GM12878 (cell line): ENCODE data around the gene SHANK1. TPM values are rescaled to one million over a fixed set of nuclear protein-coding genes. Genes with fewer than 3 reads are reported as not detected.

Experiments
- ATAC-seq: fragments of 200-7000 bp; cut with Tn5 transposase; 3 replicates; pipeline ENCODE4 v1.9.1; 2020; ENCODE audit warnings: mild to moderate bottlenecking, moderate library complexity
- BruUV-seq: library from RNA; stranded (reverse); fragments of 400-500 nt; replicated peaks from 2 replicates; lab custom pipeline; 2021; lab: Mats Ljungman, UMichigan
- CTCF ChIA-PET: fragments of 300-600 bp; sonication (Branson Sonifier 250); formaldehyde crosslinking; extraction: SDS; loops from one replicate; lab custom pipeline; 2021; ENCODE audit warnings: inconsistent platforms; lab: Yijun Ruan, JAX
- POLR2A ChIA-PET: fragments of 350-600 bp; formaldehyde crosslinking; extraction: SDS; loops from one replicate; lab custom pipeline; 2021; ENCODE audit warnings: inconsistent platforms; lab: Charles Lee
- RAD21 ChIA-PET: fragments of 300-600 bp; sonication (Branson Sonifier 250); formaldehyde crosslinking; loops from one replicate; lab custom pipeline; 2023; ENCODE audit warnings: antibody characterized with exemption; ENCODE audit not compliant: unreplicated experiment; lab: Charles Lee
- SMC1A ChIA-PET: fragments of 300-600 bp; sonication (Branson Sonifier 250); formaldehyde crosslinking; loops from one replicate; lab custom pipeline; 2023; ENCODE audit not compliant: unreplicated experiment, uncharacterized antibody; lab: Charles Lee
- DNase-seq: peaks from one replicate; pipeline ENCODE4 v3.0.0-alpha.2; 2011; ENCODE audit warnings: low read depth, low spot score
- FAIRE-seq: peaks from 3 replicates; lab custom pipeline; 2011; peaks lifted over from hg19 to GRCh38; lab: Jason Lieb, UNC
- H2AFZ ChIP-seq: 2 replicates; pipeline ENCODE4 v1.6.0; 2011; ENCODE audit warnings: low read depth, low read length, control low read depth; ENCODE audit not compliant: control insufficient read depth
- H3K27ac ChIP-seq: 2 replicates; pipeline ENCODE4 v1.5.1; 2011; ENCODE audit warnings: control low read depth; ENCODE audit not compliant: control insufficient read depth, insufficient read depth
- H3K27me3 ChIP-seq, 2 experiments: replicated peaks in 1 of 2; 2 replicates each; pipeline versions ENCODE4 v1.6.0 to v1.6.1; 2011; ENCODE audit warnings: low read length in 1 of 2; ENCODE audit not compliant: control insufficient read depth in 2 of 2, insufficient read depth in 2 of 2
- H3K36me3 ChIP-seq, 2 experiments: 2 replicates each; pipeline ENCODE4 v1.5.1; 2011; ENCODE audit warnings: low read length in 1 of 2; ENCODE audit not compliant: control insufficient read depth in 2 of 2, insufficient read depth in 2 of 2
- H3K4me1 ChIP-seq: 2 replicates; pipeline ENCODE4 v1.6.1; 2011; ENCODE audit warnings: mild to moderate bottlenecking, low read length, moderate library complexity, mixed read lengths; ENCODE audit not compliant: control insufficient read depth, insufficient read depth
- H3K4me2 ChIP-seq: 2 replicates; pipeline ENCODE4 v1.6.0; 2011; ENCODE audit warnings: control low read depth; ENCODE audit not compliant: control insufficient read depth, insufficient read depth
- H3K4me3 ChIP-seq: fragments of 200-600 bp; sonication (generic); 2 replicates; pipeline ENCODE4 v1.5.1; 2016
- H3K79me2 ChIP-seq: 2 replicates; pipeline ENCODE4 v1.6.0; 2011; ENCODE audit warnings: low read length; ENCODE audit not compliant: control insufficient read depth, insufficient read depth
- H3K9ac ChIP-seq: 2 replicates; pipeline ENCODE4 v1.8.0; 2011; ENCODE audit warnings: low read length, control low read depth, mixed read lengths; ENCODE audit not compliant: control insufficient read depth, insufficient read depth
- H3K9me3 ChIP-seq: replicated peaks from 3 replicates; pipeline ENCODE4 v1.5.1; 2011; ENCODE audit warnings: mild to moderate bottlenecking, low read length; ENCODE audit not compliant: control insufficient read depth, insufficient read depth
- H4K20me1 ChIP-seq: 2 replicates; pipeline ENCODE4 v1.6.0; 2011; ENCODE audit not compliant: control insufficient read depth, insufficient read depth
- BCLAF1 ChIP-seq: fragments of 450-650 bp; IDR thresholded peaks from 2 replicates; pipeline ENCODE4 v1.6.1; 2017; ENCODE audit warnings: antibody characterized with exemption, mild to moderate bottlenecking, moderate library complexity
- CBFB ChIP-seq: IDR thresholded peaks from 2 replicates; pipeline ENCODE4 v1.6.1; 2016; ENCODE audit warnings: antibody characterized with exemption, low read depth
- CHD4 ChIP-seq: fragments of 200-600 bp; sonication (generic); IDR thresholded peaks from 2 replicates; pipeline ENCODE4 v1.6.1; 2016; ENCODE audit warnings: mild to moderate bottlenecking
- FOXK2 ChIP-seq: fragments of 450-650 bp; IDR thresholded peaks from 2 replicates; pipeline ENCODE4 v1.6.1; 2017; ENCODE audit warnings: mild to moderate bottlenecking, moderate library complexity
- HDGF ChIP-seq: fragments of 450-650 bp; IDR thresholded peaks from 2 replicates; pipeline ENCODE4 v1.6.1; 2016; ENCODE audit warnings: antibody characterized with exemption
- NBN ChIP-seq: fragments of 450-650 bp; IDR thresholded peaks from 2 replicates; pipeline ENCODE4 v1.6.1; 2016
- NFYA ChIP-seq: IDR thresholded peaks from 2 replicates; pipeline ENCODE4 v1.6.1; 2011; ENCODE audit warnings: low read depth, mild to moderate bottlenecking, low read length, improper control_type of control experiment, borderline replicate concordance
- PBX3 ChIP-seq: IDR thresholded peaks from 2 replicates; pipeline ENCODE4 v1.6.1; 2011; ENCODE audit warnings: mild to moderate bottlenecking, low read depth, low read length, moderate library complexity; ENCODE audit not compliant: insufficient replicate concordance
- POLR2AphosphoS2 ChIP-seq: IDR thresholded peaks from 2 replicates; pipeline ENCODE4 v1.6.1; 2011; ENCODE audit warnings: low read depth, mild to moderate bottlenecking, low read length, improper control_type of control experiment, moderate library complexity
- POU2F2 ChIP-seq: IDR thresholded peaks from 3 replicates; pipeline ENCODE4 v1.6.1; 2011; ENCODE audit warnings: low read depth, mild to moderate bottlenecking, low read length, borderline replicate concordance
- RCOR1 ChIP-seq: conservative IDR thresholded peaks from 2 replicates; pipeline ENCODE4 v1.6.1; 2012; ENCODE audit warnings: low read depth, low read length, improper control_type of control experiment
- SIX5 ChIP-seq: IDR thresholded peaks from 2 replicates; pipeline ENCODE4 v1.6.1; 2011; ENCODE audit warnings: mild to moderate bottlenecking, low read depth, low read length, moderate library complexity; ENCODE audit not compliant: severe bottlenecking
- SMAD5 ChIP-seq: IDR thresholded peaks from 2 replicates; pipeline ENCODE4 v1.6.1; 2016; ENCODE audit warnings: antibody characterized with exemption, low read depth
- STAT3 ChIP-seq: IDR thresholded peaks from 2 replicates; pipeline ENCODE4 v1.6.1; 2011; ENCODE audit warnings: low read depth, low read length, improper control_type of control experiment
- WGBS: methylation state at CpG from one replicate; pipeline ENCODE4 v1.1.6; 2016; ENCODE audit warnings: low lambda C conversion rate; ENCODE audit not compliant: insufficient replicate concordance, insufficient coverage; ENCODE audit errors: missing lambda C conversion rate; 5-methylcytosine and 5-hydroxymethylcytosine counted together
- in situ Hi-C: fragments of 300-500 bp; cut with MboI; formaldehyde crosslinking; loops from 9 replicates; pipeline ENCODE4 v1.14.3; 2018; ENCODE audit warnings: mixed read lengths
- intact Hi-C: fragments of 100-400 bp; cut with micrococcal nuclease; formaldehyde crosslinking; loops from one replicate; pipeline ENCODE4 v1.14.2; 2022; ENCODE audit not compliant: unreplicated experiment
- polyA plus RNA-seq, 11 experiments: library from polyadenylated mRNA; depleted of rRNA in 4 of 11; unstranded in 6 of 11; stranded (reverse) in 5 of 11; fragments of >200 nt; fragmentation: Nextera tagmentation in 4 of 11; fragmentation: Illumina TruSeq in 1 of 11; extraction: Ambion mirVana in 4 of 11; extraction: Trizol in 1 of 11; gene quantifications; 1 replicate in 1 of 11; 2 replicates in 10 of 11; pipeline versions ENCODE4 v1.2.1 to v1.2.3, GENCODE V29; 2011 to 2016; ENCODE audit warnings: inconsistent platforms in 2 of 11, missing spikeins in 2 of 11, low read depth in 1 of 11
- total RNA-seq, 4 experiments: library from RNA; depleted of rRNA in 3 of 4; stranded (reverse); fragments of >200 nt in 3 of 4; fragmentation: Illumina TruSeq in 1 of 4; extraction: Trizol in 1 of 4; gene quantifications; 2 replicates each; pipeline versions ENCODE4 v1.2.1 to v1.2.3, GENCODE V29; 2013 to 2021
- TF ChIP-seq, protein P1 (sequence below): fragments of 450-650 bp; IDR thresholded peaks from 2 replicates; pipeline ENCODE4 v1.6.1; 2014; ENCODE audit warnings: mild to moderate bottlenecking
- TF ChIP-seq, protein P2 (sequence below): IDR thresholded peaks from 2 replicates; pipeline ENCODE4 v1.6.1; 2011; ENCODE audit warnings: low read depth, mild to moderate bottlenecking, low read length, moderate library complexity, borderline replicate concordance; ENCODE audit errors: extremely low read depth
- TF ChIP-seq, protein P3 (sequence below): fragments of 450-650 bp; IDR thresholded peaks from 2 replicates; pipeline ENCODE4 v1.6.1; 2016; ENCODE audit warnings: mild to moderate bottlenecking

SHANK1 gene
- total and polyA plus RNA-seq, 10 of the 15 experiments (the other 5 are each of a cell fraction or from before 2014, with no cell fraction given): not detected

DNA sequence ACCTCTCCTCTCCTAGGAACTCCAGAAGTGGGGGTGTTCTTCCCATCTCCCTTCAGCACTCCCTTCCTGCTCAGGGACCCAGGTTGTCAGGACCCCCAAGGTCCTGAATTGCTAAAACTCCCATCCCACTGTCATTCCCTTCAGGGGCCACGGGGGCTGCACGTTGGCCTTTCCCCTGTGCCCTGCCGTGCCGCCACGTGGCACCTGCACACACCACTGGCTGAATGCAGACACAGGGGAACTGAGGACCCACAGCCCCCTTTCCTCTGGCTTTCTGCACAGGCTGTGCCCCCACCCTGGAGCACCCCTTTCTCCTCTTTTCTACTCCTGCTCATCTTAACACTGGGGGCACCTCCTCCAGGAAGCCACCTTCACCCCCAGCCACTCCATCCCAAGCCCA lies 9.0 kb downstream of the SHANK1 start:
- ATAC-seq: no peak
- H3K4me1 ChIP-seq: no peaks in the 10 kb centered on the region
- no peak for FAIRE-seq
- no peak overlapping the region for H3K4me3 ChIP-seq
- ChIA-PET RAD21 (interaction anchor here (1.4 kb wide), 1 partner anchor 211 kb away, joined by 3 read pairs; no protein-coding TSS in a partner anchor), POLR2A (no interaction called here), SMC1A (interaction anchor here (2.2 kb wide), 1 partner anchor 211 kb away, joined by 5 read pairs; no protein-coding TSS in a partner anchor), CTCF (interaction anchor here (1.6 kb wide), 1 partner anchor 211 kb away, joined by 4 read pairs; no protein-coding TSS in a partner anchor)
- intact Hi-C loops: no loop called here
- no peak overlapping the region for H3K27ac ChIP-seq
- no TSS peak for BruUV-seq
- no peak overlapping the region for H3K4me2 ChIP-seq
- no peak for DNase-seq
- H3K36me3 ChIP-seq: no peaks in the 10 kb centered on the region
- no peaks in the 10 kb centered on the region for H3K79me2 ChIP-seq
- no peaks in the 10 kb centered on the region for H3K9me3 ChIP-seq
- no peak overlapping the region for H3K9ac ChIP-seq
- H2AFZ ChIP-seq: no peak overlapping the region
- in situ Hi-C loops: no loop called here
- 0% methylated on average over 5 of the region's 5 CpGs for WGBS
- H3K27me3 ChIP-seq: no peaks in the 10 kb centered on the region; a peak in 1 of 4 replicates
- no peaks in the 10 kb centered on the region for H4K20me1 ChIP-seq
- no peak for TF ChIP-seq POU2F2
- TF ChIP-seq, protein P1, sequence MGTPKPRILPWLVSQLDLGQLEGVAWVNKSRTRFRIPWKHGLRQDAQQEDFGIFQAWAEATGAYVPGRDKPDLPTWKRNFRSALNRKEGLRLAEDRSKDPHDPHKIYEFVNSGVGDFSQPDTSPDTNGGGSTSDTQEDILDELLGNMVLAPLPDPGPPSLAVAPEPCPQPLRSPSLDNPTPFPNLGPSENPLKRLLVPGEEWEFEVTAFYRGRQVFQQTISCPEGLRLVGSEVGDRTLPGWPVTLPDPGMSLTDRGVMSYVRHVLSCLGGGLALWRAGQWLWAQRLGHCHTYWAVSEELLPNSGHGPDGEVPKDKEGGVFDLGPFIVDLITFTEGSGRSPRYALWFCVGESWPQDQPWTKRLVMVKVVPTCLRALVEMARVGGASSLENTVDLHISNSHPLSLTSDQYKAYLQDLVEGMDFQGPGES: no peak
- TF ChIP-seq CBFB: no peak
- no peak for TF ChIP-seq HDGF
- TF ChIP-seq BCLAF1: no peak
- TF ChIP-seq RCOR1: no peak
- TF ChIP-seq STAT3: no peak
- TF ChIP-seq, protein P2, sequence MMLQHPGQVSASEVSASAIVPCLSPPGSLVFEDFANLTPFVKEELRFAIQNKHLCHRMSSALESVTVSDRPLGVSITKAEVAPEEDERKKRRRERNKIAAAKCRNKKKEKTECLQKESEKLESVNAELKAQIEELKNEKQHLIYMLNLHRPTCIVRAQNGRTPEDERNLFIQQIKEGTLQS: no peak
- TF ChIP-seq NFYA: no peak
- TF ChIP-seq POLR2AphosphoS2: no peak
- TF ChIP-seq, protein P3, sequence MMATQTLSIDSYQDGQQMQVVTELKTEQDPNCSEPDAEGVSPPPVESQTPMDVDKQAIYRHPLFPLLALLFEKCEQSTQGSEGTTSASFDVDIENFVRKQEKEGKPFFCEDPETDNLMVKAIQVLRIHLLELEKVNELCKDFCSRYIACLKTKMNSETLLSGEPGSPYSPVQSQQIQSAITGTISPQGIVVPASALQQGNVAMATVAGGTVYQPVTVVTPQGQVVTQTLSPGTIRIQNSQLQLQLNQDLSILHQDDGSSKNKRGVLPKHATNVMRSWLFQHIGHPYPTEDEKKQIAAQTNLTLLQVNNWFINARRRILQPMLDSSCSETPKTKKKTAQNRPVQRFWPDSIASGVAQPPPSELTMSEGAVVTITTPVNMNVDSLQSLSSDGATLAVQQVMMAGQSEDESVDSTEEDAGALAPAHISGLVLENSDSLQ: no peak
- TF ChIP-seq SIX5: no peak
- no peak for TF ChIP-seq SMAD5
- no peak for TF ChIP-seq CHD4
- no peak for TF ChIP-seq NBN
- no peak for TF ChIP-seq FOXK2
- no peak for TF ChIP-seq PBX3
